ENCODE data around the gene SUGCT.
"Not testable (repeated sequence)": the region's sequence is repeated elsewhere in the genome, so short reads cannot be mapped to it uniquely, and the experiment has no call there.

Gene SUGCT

DNA sequence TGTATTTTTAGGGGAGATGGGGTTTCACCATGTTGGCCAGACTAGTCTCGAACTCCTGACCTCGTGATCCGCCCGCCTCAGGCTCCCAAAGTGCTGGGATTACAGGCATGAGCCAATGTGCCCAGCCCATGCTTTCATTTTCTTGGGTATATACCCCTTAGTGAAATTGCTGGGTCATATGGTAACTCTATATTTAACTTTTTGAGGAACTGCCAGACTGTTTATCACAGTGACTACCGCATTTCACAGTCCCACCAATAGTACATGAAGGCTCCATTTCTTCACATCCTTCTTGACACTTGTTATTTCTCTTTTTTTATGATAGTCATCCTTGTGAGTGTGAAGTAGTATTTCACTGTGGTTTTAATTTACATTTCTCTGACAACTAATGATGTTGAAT is 134.0 kb downstream of the SUGCT start:
- not testable (repeated sequence) for DNase-seq

- no peak for DNase-seq
These were observed 141.3 kb downstream of the SUGCT start for GRCh38 chr7:40276061-40276460.

GRCh38 chr7:40279991-40280390 is 145.2 kb downstream of the SUGCT start:
- no peak for DNase-seq

DNA sequence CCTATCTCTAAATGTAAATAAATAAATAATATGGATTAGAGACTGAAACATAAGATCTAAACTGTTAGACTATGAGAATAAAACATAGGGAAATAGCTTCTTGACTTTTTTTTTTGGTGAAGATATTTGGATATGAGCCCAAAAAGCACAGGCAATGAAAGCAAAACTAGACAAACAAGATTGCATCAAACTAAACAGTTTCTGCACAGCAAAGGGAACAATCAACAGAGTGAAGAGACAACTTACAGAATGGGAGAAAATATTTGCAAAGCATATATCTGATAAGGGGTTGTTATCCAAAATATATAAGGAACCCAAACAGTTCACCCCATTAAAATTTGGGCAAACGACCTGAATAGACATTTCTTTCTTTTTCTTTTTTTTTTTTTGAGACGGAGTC is 148.1 kb downstream of the SUGCT start:
- no peak for DNase-seq

DNA sequence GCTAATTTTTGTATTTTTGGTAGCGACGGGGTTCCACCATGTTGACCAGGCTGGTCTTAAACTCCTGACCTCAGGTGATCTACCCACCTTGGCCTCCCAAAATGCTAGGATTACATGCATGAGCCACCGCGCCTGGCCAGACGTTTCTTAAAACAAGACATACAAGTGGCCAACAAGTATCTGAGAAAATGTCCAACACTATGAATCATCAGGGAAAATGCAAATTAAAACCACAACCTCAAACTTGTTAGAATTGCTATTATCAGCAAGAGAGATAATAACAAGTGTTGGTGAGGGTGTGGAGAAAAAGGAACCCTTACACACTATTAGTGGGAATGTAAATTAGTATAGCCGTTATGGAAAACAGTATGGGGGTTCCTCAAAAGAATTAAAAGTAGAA is 148.6 kb downstream of the SUGCT start:
- DNase-seq = no peak

DNA sequence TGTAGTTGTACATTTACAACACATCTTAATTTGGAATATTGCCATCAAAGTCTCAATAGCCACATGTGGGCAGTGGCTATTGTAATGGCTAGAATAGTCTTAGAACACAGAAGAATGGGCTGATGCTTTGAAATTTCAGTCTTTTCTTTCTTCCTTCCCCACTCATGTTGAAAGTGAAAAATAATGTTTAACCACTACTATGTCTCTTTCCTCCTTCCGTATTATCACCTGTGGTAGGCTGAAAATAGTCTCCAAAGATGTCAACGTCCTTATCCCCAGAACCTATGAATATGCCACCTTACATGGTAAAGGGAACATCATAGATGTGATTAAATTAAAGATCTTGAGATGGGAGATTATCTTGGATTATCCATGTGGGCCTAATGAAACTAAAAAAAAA is 154.0 kb downstream of the SUGCT start:
- DNase-seq = no peak

- no peak for DNase-seq
These were observed 163.0 kb downstream of the SUGCT start for GRCh38 chr7:40297741-40298311.

DNA sequence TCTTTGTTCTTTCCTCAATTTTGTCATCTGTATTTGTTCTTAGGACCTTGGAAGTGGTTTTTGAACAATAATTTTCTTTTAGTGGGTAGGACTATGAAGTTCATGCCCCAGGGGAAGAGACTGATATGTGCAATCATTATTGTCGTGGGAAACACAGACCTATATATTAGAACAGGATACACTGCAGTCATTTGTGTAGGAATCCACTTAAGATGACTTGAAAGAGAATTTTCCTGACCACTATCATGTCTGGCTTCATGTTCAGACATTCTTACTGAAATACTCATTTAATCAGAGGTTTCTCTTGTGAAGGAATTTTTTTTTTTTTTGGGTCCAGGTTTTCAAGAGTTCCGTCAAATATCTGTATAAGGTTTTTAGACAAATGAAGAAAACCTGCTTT is 163.6 kb downstream of the SUGCT start:
- no peak for DNase-seq

DNA sequence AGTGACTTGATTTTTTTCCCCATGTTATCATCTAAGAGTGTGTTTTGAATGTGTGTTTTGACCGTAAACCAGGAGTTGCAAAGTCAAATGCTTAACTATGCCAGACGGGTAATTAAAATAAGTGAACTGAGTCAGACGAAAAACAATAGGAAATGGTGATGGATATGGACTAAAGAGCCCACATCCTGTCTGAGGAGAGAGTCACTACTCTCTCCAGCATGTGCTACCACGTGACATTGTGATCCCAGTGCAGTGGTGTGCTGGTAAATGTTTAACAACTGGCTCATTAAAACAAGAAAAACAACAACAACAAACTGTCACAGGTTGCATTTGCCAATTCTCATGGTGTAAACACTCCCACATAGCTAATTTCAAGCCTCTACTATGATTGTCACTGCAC is 164.3 kb downstream of the SUGCT start:
- DNase-seq = no peak

GRCh38 chr7:40300146-40300670 is 165.4 kb downstream of the SUGCT start:
- DNase-seq = no peak

- no peak for DNase-seq
These were observed 166.8 kb downstream of the SUGCT start for GRCh38 chr7:40301486-40302068.

DNA sequence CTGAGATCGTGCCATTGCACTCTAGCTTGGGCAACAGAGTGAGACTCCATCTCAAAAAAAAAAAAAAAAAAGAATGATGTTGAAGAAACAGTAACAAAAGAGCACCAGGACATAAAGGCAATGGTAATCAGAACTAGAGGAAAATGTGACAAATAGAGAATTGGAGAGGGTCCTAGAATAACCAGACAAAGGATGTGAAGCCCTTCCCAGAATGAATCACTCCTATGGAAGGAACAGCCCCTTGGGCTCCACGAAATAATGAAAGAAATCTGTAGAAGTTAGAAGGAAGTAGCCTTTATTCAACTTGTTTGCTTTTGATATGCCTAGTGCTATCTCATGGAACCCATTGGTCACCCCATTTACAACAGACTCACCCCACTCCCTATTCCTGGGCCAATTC is 169.2 kb downstream of the SUGCT start:
- no peak for DNase-seq

- DNase-seq = no peak
These were observed 170.4 kb downstream of the SUGCT start for GRCh38 chr7:40305229-40305628.

DNA sequence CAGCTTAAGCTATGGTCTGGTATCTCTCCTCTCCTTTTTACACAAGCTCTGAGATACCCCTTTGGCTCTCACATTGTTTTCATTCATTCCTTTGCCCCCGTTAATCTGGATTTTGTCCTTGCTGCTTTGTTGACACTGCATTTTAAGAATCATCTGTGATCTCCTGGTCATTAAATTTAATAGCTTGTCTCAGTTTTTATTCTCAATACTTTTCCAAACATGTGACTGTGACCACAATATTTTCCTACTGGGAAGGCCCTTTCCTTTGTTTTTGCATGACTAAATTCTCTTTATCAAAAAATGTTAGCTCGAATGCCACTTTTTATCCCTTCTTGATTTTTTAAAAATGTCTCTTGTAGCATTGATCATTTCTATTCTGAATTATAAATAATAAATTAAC is 171.2 kb downstream of the SUGCT start:
- no peak for DNase-seq

GRCh38 chr7:40306596-40306995 is 171.8 kb downstream of the SUGCT start:
- no peak for DNase-seq

- no peak for DNase-seq
These were observed 175.5 kb downstream of the SUGCT start for GRCh38 chr7:40310258-40310657.

- no peak for DNase-seq
These were observed 176.5 kb downstream of the SUGCT start for GRCh38 chr7:40311307-40311706.

- DNase-seq = no peak
These were observed 180.5 kb downstream of the SUGCT start for GRCh38 chr7:40315277-40315676.

- no peak for DNase-seq
These were observed 181.4 kb downstream of the SUGCT start for GRCh38 chr7:40316176-40316575.

- no peak for DNase-seq
These were observed 190.1 kb downstream of the SUGCT start for GRCh38 chr7:40324914-40325313.

DNA sequence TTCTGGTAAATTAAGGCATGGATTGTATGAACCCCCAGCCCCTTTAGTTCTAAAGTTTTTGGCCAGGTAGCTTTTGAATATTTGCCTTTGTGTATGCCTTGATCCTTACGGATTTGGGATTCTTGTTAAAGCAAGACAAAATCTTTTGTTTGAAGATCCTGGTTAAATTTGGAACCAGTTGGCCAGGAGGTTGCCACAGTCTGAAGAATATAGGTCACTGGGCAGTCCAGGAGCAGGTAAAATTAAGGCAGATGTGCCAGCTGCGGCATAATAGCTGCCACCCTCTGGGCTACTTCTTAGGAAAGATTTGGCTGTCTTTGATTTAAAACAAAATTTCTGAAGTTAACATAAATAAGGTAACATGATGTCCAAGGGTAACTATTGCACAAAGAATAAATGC is 192.3 kb downstream of the SUGCT start:
- no peak for DNase-seq

GRCh38 chr7:40327873-40328272 is 193.1 kb downstream of the SUGCT start:
- DNase-seq = no peak

- no peak for DNase-seq
These were observed 194.9 kb downstream of the SUGCT start for GRCh38 chr7:40329601-40330153.

GRCh38 chr7:40330408-40330807 is 195.6 kb downstream of the SUGCT start:
- DNase-seq = no peak

DNA sequence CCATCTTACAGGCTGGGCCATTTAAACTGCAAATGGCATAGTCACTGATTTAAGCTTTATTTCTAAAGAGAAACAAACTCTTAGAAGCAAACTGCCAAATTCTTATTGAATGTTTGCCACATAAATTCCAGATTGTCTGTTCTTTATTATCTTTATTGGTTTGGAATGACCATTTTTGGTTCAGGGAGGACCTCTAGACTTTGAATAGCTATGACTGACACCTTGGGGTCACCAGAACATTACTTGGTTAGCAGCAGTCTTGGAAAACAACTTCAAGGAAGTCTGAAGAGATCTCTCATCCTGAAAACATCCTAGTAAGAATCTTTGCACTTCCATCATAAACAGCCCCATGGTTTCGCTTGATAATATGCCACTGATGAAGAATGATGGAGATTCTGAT is 197.1 kb downstream of the SUGCT start:
- DNase-seq = no peak
